ENCODE data around the gene CRISPLD2.

The CRISPLD2 gene

GRCh38 chr16:84806890-84807258 is 12.9 kb upstream of the CRISPLD2 start:
- no peaks in the 10 kb centered on the region for H3K4me1 ChIP-seq (ENCODE audit: control insufficient read depth in 2 of 2, insufficient read depth in 1 of 2, low read depth in 1 of 2, low read length in 2 of 2)
- H3K36me3 ChIP-seq (replicated peaks in 1 of 2; ENCODE audit: control insufficient read depth in 2 of 2, insufficient read depth in 2 of 2, low read length in 2 of 2) = no peaks in the 10 kb centered on the region
- WGBS, 2 donors (ENCODE audit: extremely low coverage in 2 of 2, insufficient read length in 2 of 2, insufficient replicate concordance in 1 of 2) = no CpG with 5 or more reads among the region's 10 CpGs
- no peak overlapping the region for H3K4me2 ChIP-seq (ENCODE audit: insufficient read depth, low read length, poor library complexity, severe bottlenecking)
- no peak overlapping the region for H3K4ac ChIP-seq (ENCODE audit: low read length)
- H3K27me3 ChIP-seq (ENCODE audit: control insufficient read depth in 3 of 3, insufficient read depth in 3 of 3, low read depth in 1 of 3, low read length in 3 of 3) = peaks cover 0 to 14% (median 0%) of the 10 kb centered on the region in 3 experiments
- peaks cover 0 to 2% of the 10 kb centered on the region in 2 donors for H3K9me3 ChIP-seq (replicated peaks in 1 of 2; ENCODE audit: control insufficient read depth in 2 of 2, insufficient read depth in 1 of 2, low read depth in 1 of 2, low read length in 2 of 2)
- no peak overlapping the region for H3K18ac ChIP-seq (ENCODE audit: low read length)
- H3K9ac ChIP-seq (ENCODE audit: low read depth, low read length, poor library complexity) = no peak overlapping the region
- H3K79me1 ChIP-seq (ENCODE audit: low read depth, low read length) = no peaks in the 10 kb centered on the region
- H2BK120ac ChIP-seq (ENCODE audit: low read depth, low read length) = no peak overlapping the region
- H4K91ac ChIP-seq (ENCODE audit: low read depth, low read length, poor library complexity) = no peak overlapping the region
- H2BK15ac ChIP-seq (ENCODE audit: low read length) = no peak overlapping the region
- no peak overlapping the region for H3K23ac ChIP-seq (ENCODE audit: low read depth, low read length, poor library complexity)
- H3K27ac ChIP-seq (replicated peaks; ENCODE audit: low read length) = no peak overlapping the region
- no peak overlapping the region for H2AFZ ChIP-seq (ENCODE audit: low read length)
- no peak overlapping the region for H2BK12ac ChIP-seq (ENCODE audit: low read length)
- H2AK5ac ChIP-seq (ENCODE audit: low read depth, low read length) = no peak overlapping the region
- DNase-seq (ENCODE audit: low spot score) = no peak
- no peak overlapping the region for H3K4me3 ChIP-seq (ENCODE audit: low read length in 2 of 2)
- H3K14ac ChIP-seq (ENCODE audit: low read length) = no peak overlapping the region
- H2BK5ac ChIP-seq (ENCODE audit: low read length) = no peak overlapping the region
- H4K8ac ChIP-seq (ENCODE audit: low read depth, low read length) = no peak overlapping the region

- no peak overlapping the region for H4K8ac ChIP-seq (ENCODE audit: low read depth, low read length)
- peaks cover 0 to 22% (median 0%) of the 10 kb centered on the region in 3 experiments for H3K27me3 ChIP-seq (ENCODE audit: control insufficient read depth in 3 of 3, insufficient read depth in 3 of 3, low read depth in 1 of 3, low read length in 3 of 3)
Measured at GRCh38 chr16:84807776-84808175, 12.0 kb upstream of the CRISPLD2 start.

GRCh38 chr16:84808826-84809225 is 11.0 kb upstream of the CRISPLD2 start:
- no peak overlapping the region for H4K91ac ChIP-seq (ENCODE audit: low read depth, low read length, poor library complexity)
- no peak overlapping the region for H2AFZ ChIP-seq (ENCODE audit: low read length)
- H3K4me1 ChIP-seq (ENCODE audit: control insufficient read depth in 2 of 2, insufficient read depth in 1 of 2, low read depth in 1 of 2, low read length in 2 of 2) = no peaks in the 10 kb centered on the region
- no peaks in the 10 kb centered on the region for H3K79me1 ChIP-seq (ENCODE audit: low read depth, low read length)
- peaks cover 0 to 32% (median 0%) of the 10 kb centered on the region in 3 experiments for H3K27me3 ChIP-seq (ENCODE audit: control insufficient read depth in 3 of 3, insufficient read depth in 3 of 3, low read depth in 1 of 3, low read length in 3 of 3)
- no CpG with 5 or more reads among the region's 8 CpGs for whole genome bisulfite sequencing, 2 donors (ENCODE audit: extremely low coverage in 2 of 2, insufficient read length in 2 of 2, insufficient replicate concordance in 1 of 2)
- H3K9me3 ChIP-seq (replicated peaks in 1 of 2; ENCODE audit: control insufficient read depth in 2 of 2, insufficient read depth in 1 of 2, low read depth in 1 of 2, low read length in 2 of 2) = peaks cover 0 to 4% of the 10 kb centered on the region in 2 donors
- no peak overlapping the region for H2BK120ac ChIP-seq (ENCODE audit: low read depth, low read length)
- H2BK15ac ChIP-seq (ENCODE audit: low read length) = no peak overlapping the region
- DNase-seq (ENCODE audit: low spot score) = no peak
- no peak overlapping the region for H3K4me2 ChIP-seq (ENCODE audit: insufficient read depth, low read length, poor library complexity, severe bottlenecking)
- H4K8ac ChIP-seq (ENCODE audit: low read depth, low read length) = no peak overlapping the region
- no peak overlapping the region for H3K4me3 ChIP-seq (ENCODE audit: low read length in 2 of 2)
- H3K14ac ChIP-seq (ENCODE audit: low read length) = peak overlapping the region; percentile 72
- no peak overlapping the region for H3K4ac ChIP-seq (ENCODE audit: low read length)
- no peaks in the 10 kb centered on the region for H3K36me3 ChIP-seq (replicated peaks in 1 of 2; ENCODE audit: control insufficient read depth in 2 of 2, insufficient read depth in 2 of 2, low read length in 2 of 2)
- H2AK5ac ChIP-seq (ENCODE audit: low read depth, low read length) = no peak overlapping the region
- no peak overlapping the region for H3K23ac ChIP-seq (ENCODE audit: low read depth, low read length, poor library complexity)
- no peak overlapping the region for H3K27ac ChIP-seq (replicated peaks; ENCODE audit: low read length)
- H2BK5ac ChIP-seq (ENCODE audit: low read length) = no peak overlapping the region
- no peak overlapping the region for H2BK12ac ChIP-seq (ENCODE audit: low read length)
- H3K18ac ChIP-seq (ENCODE audit: low read length) = peak overlapping the region; percentile 52
- no peak overlapping the region for H3K9ac ChIP-seq (ENCODE audit: low read depth, low read length, poor library complexity)

More at GRCh38 chr16:84807776-84808175, 12.0 kb upstream of the CRISPLD2 start:
- no peak overlapping the region for H2AFZ ChIP-seq (ENCODE audit: low read length)
- no peak overlapping the region for H3K23ac ChIP-seq (ENCODE audit: low read depth, low read length, poor library complexity)
- H2BK120ac ChIP-seq (ENCODE audit: low read depth, low read length) = no peak overlapping the region
- H3K79me1 ChIP-seq (ENCODE audit: low read depth, low read length) = no peaks in the 10 kb centered on the region
- no peak overlapping the region for H2BK12ac ChIP-seq (ENCODE audit: low read length)
- H3K4me2 ChIP-seq (ENCODE audit: insufficient read depth, low read length, poor library complexity, severe bottlenecking) = no peak overlapping the region
- H3K9me3 ChIP-seq (replicated peaks in 1 of 2; ENCODE audit: control insufficient read depth in 2 of 2, insufficient read depth in 1 of 2, low read depth in 1 of 2, low read length in 2 of 2) = peaks cover 0 to 2% of the 10 kb centered on the region in 2 donors
- no peak overlapping the region for H3K4ac ChIP-seq (ENCODE audit: low read length)
- H2AK5ac ChIP-seq (ENCODE audit: low read depth, low read length) = no peak overlapping the region
- H2BK5ac ChIP-seq (ENCODE audit: low read length) = no peak overlapping the region
- no peak overlapping the region for H3K4me3 ChIP-seq (ENCODE audit: low read length in 2 of 2)
- no peaks in the 10 kb centered on the region for H3K36me3 ChIP-seq (replicated peaks in 1 of 2; ENCODE audit: control insufficient read depth in 2 of 2, insufficient read depth in 2 of 2, low read length in 2 of 2)
- H3K4me1 ChIP-seq (ENCODE audit: control insufficient read depth in 2 of 2, insufficient read depth in 1 of 2, low read depth in 1 of 2, low read length in 2 of 2) = no peaks in the 10 kb centered on the region
- H3K14ac ChIP-seq (ENCODE audit: low read length) = no peak overlapping the region
- H2BK15ac ChIP-seq (ENCODE audit: low read length) = no peak overlapping the region
- no peak overlapping the region for H3K18ac ChIP-seq (ENCODE audit: low read length)
- no peak overlapping the region for H3K9ac ChIP-seq (ENCODE audit: low read depth, low read length, poor library complexity)
- WGBS, 2 donors (ENCODE audit: extremely low coverage in 2 of 2, insufficient read length in 2 of 2, insufficient replicate concordance in 1 of 2) = no CpG with 5 or more reads among the region's 7 CpGs
- no peak overlapping the region for H4K91ac ChIP-seq (ENCODE audit: low read depth, low read length, poor library complexity)
- no peak for DNase-seq (ENCODE audit: low spot score)
- no peak overlapping the region for H3K27ac ChIP-seq (replicated peaks; ENCODE audit: low read length)

- H2BK15ac ChIP-seq (ENCODE audit: low read length) = no peak overlapping the region
- H4K8ac ChIP-seq (ENCODE audit: low read depth, low read length) = no peak overlapping the region
- no peak overlapping the region for H3K23ac ChIP-seq (ENCODE audit: low read depth, low read length, poor library complexity)
- H2AK5ac ChIP-seq (ENCODE audit: low read depth, low read length) = no peak overlapping the region
- H3K27me3 ChIP-seq (ENCODE audit: control insufficient read depth in 3 of 3, insufficient read depth in 3 of 3, low read depth in 1 of 3, low read length in 3 of 3) = peaks cover 0 to 45% (median 0%) of the 10 kb centered on the region in 3 experiments
- no peaks in the 10 kb centered on the region for H3K4me1 ChIP-seq (ENCODE audit: control insufficient read depth in 2 of 2, insufficient read depth in 1 of 2, low read depth in 1 of 2, low read length in 2 of 2)
- peaks cover 0 to 2% of the 10 kb centered on the region in 2 donors for H3K9me3 ChIP-seq (replicated peaks in 1 of 2; ENCODE audit: control insufficient read depth in 2 of 2, insufficient read depth in 1 of 2, low read depth in 1 of 2, low read length in 2 of 2)
- no peaks in the 10 kb centered on the region for H3K79me1 ChIP-seq (ENCODE audit: low read depth, low read length)
- H3K36me3 ChIP-seq (replicated peaks in 1 of 2; ENCODE audit: control insufficient read depth in 2 of 2, insufficient read depth in 2 of 2, low read length in 2 of 2) = no peaks in the 10 kb centered on the region
- no CpG with 5 or more reads among the region's 17 CpGs for WGBS, 2 donors (ENCODE audit: extremely low coverage in 2 of 2, insufficient read length in 2 of 2, insufficient replicate concordance in 1 of 2)
- no peak overlapping the region for H3K4ac ChIP-seq (ENCODE audit: low read length)
- H3K4me3 ChIP-seq (ENCODE audit: low read length in 2 of 2) = no peak overlapping the region
- no peak overlapping the region for H4K91ac ChIP-seq (ENCODE audit: low read depth, low read length, poor library complexity)
- H3K18ac ChIP-seq (ENCODE audit: low read length) = no peak overlapping the region
- no peak for DNase-seq (ENCODE audit: low spot score)
- no peak overlapping the region for H3K14ac ChIP-seq (ENCODE audit: low read length)
- H3K4me2 ChIP-seq (ENCODE audit: insufficient read depth, low read length, poor library complexity, severe bottlenecking) = no peak overlapping the region
- no peak overlapping the region for H3K27ac ChIP-seq (replicated peaks; ENCODE audit: low read length)
- no peak overlapping the region for H2AFZ ChIP-seq (ENCODE audit: low read length)
- no peak overlapping the region for H2BK120ac ChIP-seq (ENCODE audit: low read depth, low read length)
- no peak overlapping the region for H2BK12ac ChIP-seq (ENCODE audit: low read length)
- H2BK5ac ChIP-seq (ENCODE audit: low read length) = no peak overlapping the region
- H3K9ac ChIP-seq (ENCODE audit: low read depth, low read length, poor library complexity) = no peak overlapping the region
Measured at GRCh38 chr16:84810518-84811273, 9.1 kb upstream of the CRISPLD2 start.
